ENCODE measurements around the gene LSM14A. TPM values are rescaled to one million over a fixed set of nuclear protein-coding genes. Genes with fewer than 3 reads are reported as not detected.

LSM14A gene
- total RNA-seq, 2 experiments from 2014 or later = 182 to 189 TPM

- H3K4me2 ChIP-seq (ENCODE audit: low read length) = no peak overlapping the region
- no TSS peak for BruUV-seq (replicated peaks)
- no peaks in the 10 kb centered on the region for H4K20me1 ChIP-seq (ENCODE audit: insufficient read depth, low read length)
- intact Hi-C loops (cut with micrococcal nuclease; ENCODE audit: unreplicated experiment) = loop anchor here (10.0 kb wide), 1 partner anchor 104 kb away; no protein-coding TSS in a partner anchor
- POLR2A ChIA-PET = interaction anchor here (1.5 kb wide), 1 partner anchor 9 kb away, joined by 5 read pairs; no protein-coding TSS in a partner anchor
- no peak for DNase-seq (ENCODE audit: low spot score)
- no peak overlapping the region for H3K27ac ChIP-seq (ENCODE audit: low read depth, low read length, poor library complexity, severe bottlenecking)
- no peaks in the 10 kb centered on the region for H3K9me3 ChIP-seq (ENCODE audit: low read length)
- TF ChIP-seq EZH2phosphoT487 (IDR thresholded peaks at IDR 0.05; ENCODE audit: borderline replicate concordance, low read depth, low read length) = no peak
- TF ChIP-seq, protein P1, sequence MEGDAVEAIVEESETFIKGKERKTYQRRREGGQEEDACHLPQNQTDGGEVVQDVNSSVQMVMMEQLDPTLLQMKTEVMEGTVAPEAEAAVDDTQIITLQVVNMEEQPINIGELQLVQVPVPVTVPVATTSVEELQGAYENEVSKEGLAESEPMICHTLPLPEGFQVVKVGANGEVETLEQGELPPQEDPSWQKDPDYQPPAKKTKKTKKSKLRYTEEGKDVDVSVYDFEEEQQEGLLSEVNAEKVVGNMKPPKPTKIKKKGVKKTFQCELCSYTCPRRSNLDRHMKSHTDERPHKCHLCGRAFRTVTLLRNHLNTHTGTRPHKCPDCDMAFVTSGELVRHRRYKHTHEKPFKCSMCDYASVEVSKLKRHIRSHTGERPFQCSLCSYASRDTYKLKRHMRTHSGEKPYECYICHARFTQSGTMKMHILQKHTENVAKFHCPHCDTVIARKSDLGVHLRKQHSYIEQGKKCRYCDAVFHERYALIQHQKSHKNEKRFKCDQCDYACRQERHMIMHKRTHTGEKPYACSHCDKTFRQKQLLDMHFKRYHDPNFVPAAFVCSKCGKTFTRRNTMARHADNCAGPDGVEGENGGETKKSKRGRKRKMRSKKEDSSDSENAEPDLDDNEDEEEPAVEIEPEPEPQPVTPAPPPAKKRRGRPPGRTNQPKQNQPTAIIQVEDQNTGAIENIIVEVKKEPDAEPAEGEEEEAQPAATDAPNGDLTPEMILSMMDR (conservative IDR thresholded peaks at IDR 0.05; ENCODE audit: low read length) = no peak
- no peaks in the 10 kb centered on the region for H3K9me2 ChIP-seq (ENCODE audit: insufficient read depth, low read length)
- no peak overlapping the region for H2AFZ ChIP-seq (ENCODE audit: low read length)
- CTCF ChIA-PET (ENCODE audit: unreplicated experiment) = no interaction called here
- no peaks in the 10 kb centered on the region for H3K79me2 ChIP-seq (ENCODE audit: insufficient read depth, low read depth, low read length)
- H3K4me1 ChIP-seq (ENCODE audit: insufficient read depth, low read length, poor library complexity, severe bottlenecking) = peaks cover 4% of the 10 kb centered on the region
- no peak overlapping the region for H3K4me3 ChIP-seq (ENCODE audit: low read depth, low read length, poor library complexity, severe bottlenecking)
- H3K36me3 ChIP-seq (ENCODE audit: insufficient read depth, low read length) = peaks cover 87% of the 10 kb centered on the region
Observed at GRCh38 chr19:34228762-34229161, 56.5 kb downstream of the LSM14A start.

- ChIA-PET CTCF (ENCODE audit: unreplicated experiment) (no interaction called here), POLR2A (interaction anchor here (0.7 kb wide), 1 partner anchor 14 kb away, joined by 3 read pairs; no protein-coding TSS in a partner anchor)
- H3K36me3 ChIP-seq (ENCODE audit: insufficient read depth, low read length) = peaks cover 78% of the 10 kb centered on the region
- TF ChIP-seq EZH2phosphoT487 (IDR thresholded peaks at IDR 0.05; ENCODE audit: borderline replicate concordance, low read depth, low read length) = no peak
- TF ChIP-seq, protein P1 (conservative IDR thresholded peaks at IDR 0.05; ENCODE audit: low read length) = no peak
- H3K4me2 ChIP-seq (ENCODE audit: low read length) = no peak overlapping the region
- no peaks in the 10 kb centered on the region for H3K9me2 ChIP-seq (ENCODE audit: insufficient read depth, low read length)
- no TSS peak for BruUV-seq (replicated peaks)
- DNase-seq (ENCODE audit: low spot score) = no peak
- H4K20me1 ChIP-seq (ENCODE audit: insufficient read depth, low read length) = no peaks in the 10 kb centered on the region
- H3K4me3 ChIP-seq (ENCODE audit: low read depth, low read length, poor library complexity, severe bottlenecking) = no peak overlapping the region
- peaks cover 4% of the 10 kb centered on the region for H3K4me1 ChIP-seq (ENCODE audit: insufficient read depth, low read length, poor library complexity, severe bottlenecking)
- no peaks in the 10 kb centered on the region for H3K79me2 ChIP-seq (ENCODE audit: insufficient read depth, low read depth, low read length)
- H3K27ac ChIP-seq (ENCODE audit: low read depth, low read length, poor library complexity, severe bottlenecking) = no peak overlapping the region
- H2AFZ ChIP-seq (ENCODE audit: low read length) = no peak overlapping the region
- intact Hi-C loops (cut with micrococcal nuclease; ENCODE audit: unreplicated experiment) = loop anchor here (10.0 kb wide), 1 partner anchor 105 kb away; no protein-coding TSS in a partner anchor
- no peaks in the 10 kb centered on the region for H3K9me3 ChIP-seq (ENCODE audit: low read length)
Observed at GRCh38 chr19:34229721-34230120, 57.4 kb downstream of the LSM14A start.

DNA sequence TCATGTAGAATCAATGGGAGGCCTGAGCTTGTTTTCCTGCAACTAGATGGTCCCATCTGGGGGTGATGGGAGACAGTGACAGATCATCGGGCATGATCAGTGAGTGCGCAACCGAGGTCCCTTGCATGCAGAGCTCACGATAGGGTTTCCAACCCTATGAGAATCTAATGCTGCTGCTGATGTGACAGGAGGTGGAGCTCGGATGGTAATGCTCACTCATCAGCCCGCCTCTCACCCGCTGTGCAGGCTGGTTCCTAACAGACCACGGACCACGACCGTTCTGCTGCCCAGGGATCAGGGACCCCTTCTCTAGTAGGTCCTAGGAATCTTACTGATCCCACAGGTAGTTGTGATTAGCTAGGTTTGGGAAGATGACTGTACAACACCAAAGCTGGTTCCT lies 58.5 kb downstream of the LSM14A start:
- Histone ChIP-seq H3K9me2 (ENCODE audit: insufficient read depth, low read length) (no peaks in the 10 kb centered on the region), H3K79me2 (ENCODE audit: insufficient read depth, low read depth, low read length) (no peaks in the 10 kb centered on the region), H3K9me3 (ENCODE audit: low read length) (no peaks in the 10 kb centered on the region), H2AFZ (ENCODE audit: low read length) (no peak overlapping the region), H3K4me2 (ENCODE audit: low read length) (no peak overlapping the region), H3K4me1 (ENCODE audit: insufficient read depth, low read length, poor library complexity, severe bottlenecking) (peaks cover 4% of the 10 kb centered on the region), H3K4me3 (ENCODE audit: low read depth, low read length, poor library complexity, severe bottlenecking) (no peak overlapping the region), H4K20me1 (ENCODE audit: insufficient read depth, low read length) (no peaks in the 10 kb centered on the region), H3K36me3 (ENCODE audit: insufficient read depth, low read length) (peaks cover 71% of the 10 kb centered on the region), H3K27ac (ENCODE audit: low read depth, low read length, poor library complexity, severe bottlenecking) (no peak overlapping the region)
- no peak for DNase-seq (ENCODE audit: low spot score)
- no TSS peak for BruUV-seq (replicated peaks)
- no peak for TF ChIP-seq EZH2phosphoT487 (IDR thresholded peaks at IDR 0.05; ENCODE audit: borderline replicate concordance, low read depth, low read length)
- TF ChIP-seq, protein P1 (conservative IDR thresholded peaks at IDR 0.05; ENCODE audit: low read length) = no peak
- CTCF ChIA-PET (ENCODE audit: unreplicated experiment) = no interaction called here
- intact Hi-C loops (cut with micrococcal nuclease; ENCODE audit: unreplicated experiment) = no loop called here
- POLR2A ChIA-PET = no interaction called here

Data from OCI-LY7 (cell line).